Forelimb muscle (tissue), 1 donor: ENCODE data around the gene ZEB2. TPM values are rescaled to one million over a fixed set of nuclear protein-coding genes. Genes with fewer than 3 reads are reported as not detected.

Experiments
- DNase-seq: peaks from one replicate; pipeline ENCODE4 v3.0.0-alpha.2; 2013; ENCODE audit warnings: low read depth
- polyA plus RNA-seq: library from polyadenylated mRNA; unstranded; fragments of 120-200 nt; gene quantifications from one replicate; pipeline ENCODE4 v1.2.1, GENCODE V29; 2013; ENCODE audit not compliant: insufficient read length

The ZEB2 gene
- polyA plus RNA-seq, 1 donor, result 107 TPM

GRCh38 chr2:144496092-144496976 lies 23.6 kb downstream of the ZEB2 start:
- no peak for DNase-seq

GRCh38 chr2:144495227-144496091 lies 24.5 kb downstream of the ZEB2 start:
- no peak for DNase-seq

- no peak for DNase-seq
Observed at GRCh38 chr2:144493027-144493809, 26.7 kb downstream of the ZEB2 start.

- DNase-seq, result no peak
Observed at GRCh38 chr2:144490857-144491256, 29.1 kb downstream of the ZEB2 start.

GRCh38 chr2:144490017-144490416 lies 29.9 kb downstream of the ZEB2 start:
- DNase-seq, result no peak

GRCh38 chr2:144489315-144489916 lies 30.5 kb downstream of the ZEB2 start:
- no peak for DNase-seq

GRCh38 chr2:144484201-144484948 lies 35.5 kb downstream of the ZEB2 start:
- no peak for DNase-seq

- no peak for DNase-seq
Observed at GRCh38 chr2:144481666-144482065, 38.3 kb downstream of the ZEB2 start.

GRCh38 chr2:144481109-144481508 lies 38.8 kb downstream of the ZEB2 start:
- DNase-seq, result no peak

- no peak for DNase-seq
Observed at GRCh38 chr2:144480285-144480684, 39.6 kb downstream of the ZEB2 start.

- DNase-seq, result no peak
Observed at GRCh38 chr2:144479659-144480058, 40.3 kb downstream of the ZEB2 start.

GRCh38 chr2:144479138-144479537 lies 40.8 kb downstream of the ZEB2 start:
- DNase-seq, result no peak

GRCh38 chr2:144477957-144478311 lies 42.0 kb downstream of the ZEB2 start:
- no peak for DNase-seq

GRCh38 chr2:144477281-144477956 lies 42.5 kb downstream of the ZEB2 start:
- no peak for DNase-seq

GRCh38 chr2:144476682-144477081 lies 43.2 kb downstream of the ZEB2 start:
- DNase-seq, result no peak

- DNase-seq, result no peak
Observed at GRCh38 chr2:144475569-144476275, 44.2 kb downstream of the ZEB2 start.

GRCh38 chr2:144475044-144475443 lies 44.9 kb downstream of the ZEB2 start:
- DNase-seq, result no peak

GRCh38 chr2:144474017-144474416 lies 45.9 kb downstream of the ZEB2 start:
- no peak for DNase-seq

- DNase-seq, result no peak
Observed at GRCh38 chr2:144472911-144473310, 47.0 kb downstream of the ZEB2 start.

GRCh38 chr2:144472046-144472412 lies 47.9 kb downstream of the ZEB2 start:
- DNase-seq, result no peak
